ENCODE data around the gene HID1.

HID1 gene

DNA sequence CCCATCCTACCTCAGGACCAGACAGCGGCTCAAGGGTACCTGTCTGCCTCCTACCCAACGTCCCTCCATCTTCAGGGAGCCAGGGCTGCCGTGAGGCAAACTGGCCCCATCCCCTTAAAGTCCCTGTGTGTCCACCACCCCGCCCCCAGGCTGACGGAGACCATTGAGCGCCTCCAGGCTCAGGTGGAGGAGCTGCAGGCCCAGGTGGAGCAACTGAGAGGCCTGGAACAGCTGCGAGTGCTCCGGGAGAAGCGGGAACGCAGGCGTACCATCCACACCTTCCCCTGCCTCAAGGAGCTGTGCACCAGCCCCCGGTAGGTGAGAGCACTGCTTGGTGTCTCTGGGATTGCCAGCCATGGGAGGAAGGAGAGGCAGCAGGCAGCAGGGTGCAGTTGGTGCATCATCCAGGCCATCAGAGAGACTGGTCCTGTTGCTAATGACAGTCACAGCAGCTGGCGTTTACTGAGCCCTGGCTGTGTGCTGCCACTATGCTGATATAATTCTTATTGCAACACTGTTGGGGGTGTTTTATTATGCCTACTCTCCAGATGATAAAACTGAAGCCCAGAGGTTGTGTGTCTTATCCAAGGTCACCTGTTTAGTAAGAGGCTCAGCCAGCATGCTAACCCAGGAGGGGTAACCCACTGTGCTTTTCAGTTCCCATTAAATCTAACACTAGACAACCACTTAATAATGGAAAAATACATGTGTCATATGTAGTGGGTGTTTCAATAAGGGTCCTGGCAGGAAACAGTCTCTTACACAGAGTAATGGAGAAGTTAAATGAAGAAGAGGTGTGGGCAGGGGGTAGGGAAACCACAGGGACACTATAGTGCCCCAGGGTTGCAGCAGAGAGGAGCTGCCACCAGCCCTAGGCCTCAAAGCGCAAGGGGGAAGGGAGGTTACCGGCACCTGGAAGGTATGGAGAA is 29.6 kb upstream of the HID1 start:
- DNase-seq (ENCODE audit: low spot score), result no peak

DNA sequence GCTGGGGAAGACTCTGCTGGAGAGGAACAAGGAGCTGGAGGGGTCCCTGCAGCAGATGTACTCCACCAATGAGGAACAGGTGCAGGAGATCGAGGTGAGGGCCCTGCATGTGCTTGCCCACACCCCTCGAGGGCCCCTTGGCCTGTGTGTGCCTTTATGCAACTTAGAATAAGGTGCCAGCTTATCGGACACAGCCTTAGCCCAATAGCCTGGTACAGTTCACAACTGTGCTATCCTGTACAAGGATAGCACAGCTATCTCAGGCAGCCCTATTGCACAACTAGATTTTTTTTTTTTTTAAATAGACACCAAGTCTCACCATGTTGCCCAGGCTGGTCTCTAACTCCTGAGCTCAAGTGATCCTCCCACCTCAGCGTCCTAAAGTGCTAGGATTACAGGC is 27.0 kb upstream of the HID1 start:
- DNase-seq (ENCODE audit: low spot score), result no peak

DNA sequence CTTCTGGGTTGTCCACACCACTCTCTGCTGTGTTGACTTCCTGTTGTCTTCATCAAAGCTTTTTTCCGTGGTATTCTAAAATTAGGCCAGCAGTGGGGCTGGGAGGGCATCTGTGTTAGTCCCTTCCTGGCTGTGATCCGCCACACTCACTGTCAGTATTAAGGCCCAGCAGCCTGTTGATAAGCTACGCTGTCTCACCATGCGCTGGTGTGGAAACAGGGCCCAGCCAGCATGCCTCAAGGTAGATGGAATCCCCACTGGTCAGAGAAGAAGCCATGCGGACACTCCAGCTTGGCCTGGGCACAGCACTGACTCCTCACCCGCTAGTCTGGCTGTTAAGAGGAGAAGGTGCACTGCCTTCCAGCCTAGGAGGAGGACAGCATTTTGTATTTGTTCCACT is 26.2 kb upstream of the HID1 start:
- DNase-seq (ENCODE audit: low spot score), result no peak

DNA sequence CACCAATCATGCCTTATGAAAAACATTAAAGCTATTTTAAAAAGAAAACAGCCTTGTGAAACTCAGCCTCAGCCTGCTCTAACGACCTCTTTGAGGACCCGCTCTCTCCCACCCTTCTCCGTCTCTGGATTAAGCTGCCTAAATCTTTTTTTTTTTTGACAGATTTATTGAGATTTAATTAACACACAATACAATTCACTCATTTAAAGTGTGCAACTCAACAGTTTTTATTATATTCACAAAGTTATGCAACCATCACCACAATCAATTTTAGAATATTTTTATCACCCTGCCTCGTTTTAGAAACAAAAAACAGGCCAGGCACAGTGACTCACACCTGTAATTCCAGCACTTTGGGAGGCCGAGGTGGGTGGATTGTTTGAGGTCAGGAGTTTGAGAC is 23.3 kb upstream of the HID1 start:
- DNase-seq (ENCODE audit: low spot score), result no peak

GRCh38 chr17:74994440-74994839 is 21.9 kb upstream of the HID1 start:
- DNase-seq (ENCODE audit: low spot score), result no peak

GRCh38 chr17:74992223-74992622 is 19.7 kb upstream of the HID1 start:
- no peak for DNase-seq (ENCODE audit: low spot score)

GRCh38 chr17:74990581-74991105 is 18.1 kb upstream of the HID1 start:
- DNase-seq (ENCODE audit: low spot score), result no peak

DNA sequence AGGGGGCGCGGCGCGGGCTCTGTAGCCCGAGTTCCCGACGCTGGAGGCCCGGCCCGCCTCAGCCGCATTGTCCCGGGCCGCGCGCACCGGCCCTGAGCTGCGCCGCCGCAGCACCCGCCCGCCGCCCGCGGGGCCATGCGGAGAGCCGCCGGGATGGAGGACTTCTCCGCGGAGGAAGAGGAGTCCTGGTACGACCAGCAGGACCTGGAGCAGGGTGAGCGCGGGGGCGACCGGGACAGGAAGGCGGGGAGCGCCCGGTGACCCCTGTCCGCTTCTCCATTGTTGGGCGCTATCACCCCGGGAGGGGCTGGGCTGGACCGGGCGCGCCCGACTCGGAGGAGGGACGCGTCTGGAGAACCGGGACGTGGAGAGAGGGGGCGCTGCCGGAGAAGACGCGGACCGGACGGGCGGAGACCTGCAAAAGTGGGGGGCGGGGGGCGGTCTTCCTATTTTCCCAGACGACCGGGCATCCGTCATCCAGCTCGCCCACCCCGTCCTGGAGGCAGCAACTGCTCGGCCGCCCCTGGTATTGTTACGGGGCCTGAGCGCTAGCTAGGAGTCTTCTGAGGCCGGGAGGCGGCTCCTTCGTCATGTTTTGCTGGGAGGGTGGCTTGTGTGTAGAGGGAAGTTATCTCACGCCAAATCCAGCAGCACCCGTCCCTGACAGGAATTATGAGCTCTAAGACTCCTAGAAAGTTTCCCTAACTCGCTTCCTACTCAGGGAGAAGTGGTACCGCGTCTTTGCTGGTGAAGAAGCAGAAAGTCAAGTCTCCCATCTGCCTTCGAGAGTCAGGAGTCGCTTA is 15.6 kb upstream of the HID1 start:
- peak; percentile 54 for DNase-seq (ENCODE audit: low spot score)

DNA sequence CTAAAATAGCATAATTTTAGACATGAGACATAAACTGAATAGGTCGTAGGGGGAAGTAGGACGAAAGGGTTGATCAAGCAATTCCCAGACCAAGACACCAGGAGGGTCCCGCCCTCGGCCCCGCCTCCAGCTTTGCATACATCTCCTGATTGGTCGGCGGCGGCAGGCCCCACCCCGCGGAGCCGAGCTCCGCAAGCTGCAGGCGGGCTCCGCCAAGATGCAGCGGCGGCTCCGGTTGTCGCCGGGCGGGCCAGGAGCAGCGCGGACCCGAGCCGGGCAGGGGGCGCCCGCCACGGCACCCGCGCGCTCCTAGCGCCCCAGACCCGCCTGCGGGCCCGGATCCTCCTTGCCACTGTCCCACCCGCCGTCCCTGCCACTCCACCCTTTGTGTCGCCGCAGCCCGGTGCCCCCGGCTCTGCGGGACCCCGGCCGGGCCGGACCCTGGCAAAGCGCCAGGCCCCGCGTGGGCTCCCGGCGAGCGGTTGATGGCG is 14.9 kb upstream of the HID1 start, which contains the start of gene CDR2L:
Gene CDR2L, plus strand, starts transcription at position 215 of the 491 bp plus-strand sequence. CDS start 412 bp downstream, outside the sequence.
- peak; percentile 97 for DNase-seq (ENCODE audit: low spot score)

- no peak for DNase-seq (ENCODE audit: low spot score)
Observed at GRCh38 chr17:74986206-74986576, 13.6 kb upstream of the HID1 start.

GRCh38 chr17:74982663-74983313 is 10.2 kb upstream of the HID1 start:
- peak; percentile 49 for DNase-seq (ENCODE audit: low spot score)

GRCh38 chr17:74981979-74982662 is 9.6 kb upstream of the HID1 start:
- DNase-seq (ENCODE audit: low spot score), result peak; percentile 96

- DNase-seq (ENCODE audit: low spot score), result no peak
Observed at GRCh38 chr17:74981318-74981978, 8.9 kb upstream of the HID1 start.

GRCh38 chr17:74979408-74980146 is 7.0 kb upstream of the HID1 start:
- DNase-seq (ENCODE audit: low spot score), result no peak

GRCh38 chr17:74978240-74978639 is 5.7 kb upstream of the HID1 start:
- DNase-seq (ENCODE audit: low spot score), result no peak

GRCh38 chr17:74977802-74978201 is 5.2 kb upstream of the HID1 start:
- no peak for DNase-seq (ENCODE audit: low spot score)

GRCh38 chr17:74975943-74976342 is 3.4 kb upstream of the HID1 start:
- no peak for DNase-seq (ENCODE audit: low spot score)

DNA sequence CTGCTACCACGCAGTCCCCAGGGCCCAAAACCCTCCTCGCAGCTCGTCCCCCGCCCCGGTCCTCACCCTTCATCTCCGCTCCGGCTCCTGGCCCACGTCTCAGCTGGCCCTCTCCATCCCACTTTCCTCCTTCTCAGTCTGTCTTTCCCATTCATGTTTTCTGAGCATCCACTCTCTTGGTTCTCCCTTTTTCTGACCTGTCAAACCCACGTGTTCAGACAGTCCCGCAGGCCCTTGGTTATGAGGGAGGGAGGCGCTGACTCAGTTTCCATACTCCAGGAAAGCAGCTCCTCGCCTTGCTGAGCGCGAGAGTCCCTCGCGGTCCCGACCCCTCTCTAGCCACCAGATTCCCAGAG is 392 bp upstream of the HID1 start:
- no peak for DNase-seq (ENCODE audit: low spot score)

- peak; percentile 54 for DNase-seq (ENCODE audit: low spot score)
Observed at GRCh38 chr17:74971842-74972106, 785 bp downstream of the HID1 start.

GRCh38 chr17:74971069-74971841 is 1.3 kb downstream of the HID1 start:
- DNase-seq (ENCODE audit: low spot score), result no peak

Data from HuH-7 (cell line).